K562 (cell line): ENCODE data around the gene HEXIM1. TPM values are rescaled to one million over a fixed set of nuclear protein-coding genes. Genes with fewer than 3 reads are reported as not detected.
A peak's percentile ranks its signal among the peaks of the same experiment; 100 is the strongest.

ENCODE experiments used
- CHD4 ChIP-seq: fragments of 200-600 bp; sonication (generic); IDR thresholded peaks from 3 replicates; pipeline ENCODE4 v1.6.1; 2012; ENCODE audit warnings: low read depth, mild to moderate bottlenecking, mixed read lengths, low read length, inconsistent platforms; ENCODE audit not compliant: insufficient read depth, insufficient replicate concordance, poor library complexity, severe bottlenecking
- CREM ChIP-seq: IDR thresholded peaks from 2 replicates; pipeline ENCODE4 v1.6.1; 2014; ENCODE audit warnings: antibody characterized with exemption, low read depth
- E2F4 ChIP-seq: sonication (generic); formaldehyde crosslinking; IDR thresholded peaks from 2 replicates; pipeline ENCODE4 v1.8.0; 2022; ENCODE audit warnings: mild to moderate bottlenecking, low read depth, missing genetic modification reagents
- EGR1 ChIP-seq: fragments of 450-650 bp; conservative IDR thresholded peaks from 2 replicates; pipeline ENCODE4 v1.6.1; 2017; ENCODE audit warnings: mild to moderate bottlenecking
- GTF2A2 ChIP-seq: IDR thresholded peaks from 2 replicates; pipeline ENCODE4 v1.6.1; 2016; ENCODE audit warnings: mild to moderate bottlenecking, missing genetic modification characterization, missing compliant biosample characterization
- HOMEZ ChIP-seq: fragments of 250-450 bp; sonication (Bioruptor Pico); IDR thresholded peaks from 2 replicates; pipeline ENCODE4 v1.4.0; 2020; ENCODE audit warnings: mild to moderate bottlenecking, moderate library complexity
- IRF1 ChIP-seq: sonication (generic); formaldehyde crosslinking; IDR thresholded peaks from 2 replicates; pipeline ENCODE4 v1.8.0; 2022; ENCODE audit warnings: missing genetic modification reagents, mild to moderate bottlenecking, borderline replicate concordance
- KLF16 ChIP-seq: IDR thresholded peaks from 2 replicates; pipeline ENCODE4 v1.6.1; 2016; ENCODE audit warnings: antibody characterized with exemption
- MBD2 ChIP-seq: sonication (generic); IDR thresholded peaks from 2 replicates; pipeline ENCODE4 v1.6.1; 2016; ENCODE audit warnings: low read depth, borderline replicate concordance
- NR2C2 ChIP-seq, 2 experiments: fragments of 200-800 bp in 1 of 2; sonication (Bioruptor generic) in 1 of 2; sonication (generic) in 1 of 2; formaldehyde crosslinking in 1 of 2; IDR thresholded peaks; 2 replicates each; pipeline versions ENCODE4 v1.6.1 to v1.8.0; 2016 to 2022; ENCODE audit warnings: mild to moderate bottlenecking in 1 of 2, missing compliant biosample characterization in 1 of 2, missing genetic modification characterization in 1 of 2, missing genetic modification reagents in 1 of 2
- PREB ChIP-seq: sonication (generic); formaldehyde crosslinking; IDR thresholded peaks from 2 replicates; pipeline ENCODE4 v1.8.1; 2023; ENCODE audit warnings: mild to moderate bottlenecking, missing genetic modification reagents
- TAF1 ChIP-seq: IDR thresholded peaks from 2 replicates; pipeline ENCODE4 v1.6.1; 2011; ENCODE audit warnings: mild to moderate bottlenecking, low read length, moderate library complexity; ENCODE audit not compliant: insufficient read depth, control insufficient read depth, severe bottlenecking; ENCODE audit errors: extremely low read depth
- TAF9B ChIP-seq: fragments of 450-650 bp; IDR thresholded peaks from 2 replicates; pipeline ENCODE4 v1.6.1; 2018; ENCODE audit warnings: mild to moderate bottlenecking; ENCODE audit not compliant: partially characterized antibody
- THAP12 ChIP-seq: fragments of 250-450 bp; sonication (Bioruptor Pico); IDR thresholded peaks from 2 replicates; pipeline ENCODE4 v1.9.0; 2021; ENCODE audit warnings: mild to moderate bottlenecking, inconsistent platforms
- ZBTB5 ChIP-seq: fragments of 450-650 bp; IDR thresholded peaks from 2 replicates; pipeline ENCODE4 v1.6.1; 2017; ENCODE audit warnings: antibody characterized with exemption
- polyA plus RNA-seq, 8 experiments: library from polyadenylated mRNA; depleted of rRNA in 4 of 8; stranded (reverse) in 5 of 8; unstranded in 3 of 8; fragments of >200 nt; fragmentation: Nextera tagmentation in 2 of 8; fragmentation: Illumina TruSeq in 1 of 8; extraction: Ambion mirVana in 2 of 8; extraction: Trizol in 1 of 8; gene quantifications; 2 replicates each; pipeline versions ENCODE4 v1.2.1 to v1.2.3, GENCODE V29; 2011 to 2014; ENCODE audit warnings: inconsistent platforms in 1 of 8, missing spikeins in 1 of 8
- total RNA-seq, 7 experiments: library from RNA; depleted of rRNA in 6 of 7; stranded (reverse); fragments of >200 nt in 6 of 7; fragmentation: Illumina TruSeq in 2 of 7; extraction: Trizol in 2 of 7; gene quantifications; 2 replicates each; pipeline versions ENCODE4 v1.2.1 to v1.2.3, GENCODE V29; 2011 to 2021; ENCODE audit warnings: low replicate concordance in 1 of 7

The HEXIM1 gene
- total and polyA plus RNA-seq, 9 of the 15 experiments (the other 6 are each of a cell fraction or from before 2014, with no cell fraction given) = 1.4 to 28.3 (median 9.1) TPM

GRCh38 chr17:45148183-45149036 lies at the start of gene HEXIM1 (continued):
- peak; percentile 100 for TF ChIP-seq TAF1
- TF ChIP-seq CREM = peak; percentile 70
- no peak for TF ChIP-seq E2F4 (CRISPR knock-in tag)
- peak; percentile 58; the same call in 1 of the 2 replicates for TF ChIP-seq NR2C2 (CRISPR knock-in tag; IDR thresholded peaks at IDR 0.05)
- TF ChIP-seq NR2C2 (tag; IDR thresholded peaks at IDR 0.05) = peak; percentile 52; the same call in 1 of the 2 replicates
- TF ChIP-seq GTF2A2 = no peak
- TF ChIP-seq MBD2 = peak; percentile 82
- TF ChIP-seq ZBTB5 = no peak
- TF ChIP-seq CHD4 = peak; percentile 90
- peak; percentile 96 for TF ChIP-seq TAF9B
- no peak for TF ChIP-seq IRF1
- 0 out of 2 replicates have a peak, but pooled peaks have one; percentile 5 for TF ChIP-seq KLF16
- TF ChIP-seq HOMEZ (CRISPR knock-in tag) = no peak
- peak; percentile 97 for TF ChIP-seq THAP12 (CRISPR knock-in tag)
- peak; percentile 96 for TF ChIP-seq EGR1
- 0 out of 2 replicates have a peak, but pooled peaks have one; percentile 17 for TF ChIP-seq PREB (CRISPR knock-in tag)
